HG03066 (cell line): ENCODE results near the gene LTB4R2.
"Not testable (repeated sequence)": the region's sequence is repeated elsewhere in the genome, so short reads cannot be mapped to it uniquely, and the experiment has no call there.

ENCODE experiments used
- ATAC-seq: cut with Tn5 transposase; IDR thresholded peaks from one replicate; pipeline ENCODE4 v1.9.1; 2021; ENCODE audit warnings: low read depth; ENCODE audit not compliant: unreplicated experiment

Gene LTB4R2

GRCh38 chr14:24335461-24336171 lies 25.7 kb downstream of the LTB4R2 start:
- ATAC-seq, result no peak

GRCh38 chr14:24337144-24337823 lies 27.3 kb downstream of the LTB4R2 start:
- ATAC-seq, result no peak

- no peak for ATAC-seq
Observed at GRCh38 chr14:24337824-24338175, 27.9 kb downstream of the LTB4R2 start.

GRCh38 chr14:24338843-24339242 lies 28.9 kb downstream of the LTB4R2 start:
- no peak for ATAC-seq

- peak; percentile 93 for ATAC-seq
Observed at GRCh38 chr14:24339284-24340151, 29.6 kb downstream of the LTB4R2 start, which contains the start of gene RIPK3. RIPK3 (minus strand) TSS chr14:24339991; CDS start chr14:24339826, 165 bp downstream.

GRCh38 chr14:24340606-24341005 lies 30.7 kb downstream of the LTB4R2 start:
- ATAC-seq, result no peak

- no peak for ATAC-seq
Observed at GRCh38 chr14:24342889-24343288, 32.9 kb downstream of the LTB4R2 start.

- no peak for ATAC-seq
Observed at GRCh38 chr14:24343795-24344660, 34.1 kb downstream of the LTB4R2 start.

- no peak for ATAC-seq
Observed at GRCh38 chr14:24347134-24347533, 37.2 kb downstream of the LTB4R2 start.

- no peak for ATAC-seq
Observed at GRCh38 chr14:24348186-24348585, 38.2 kb downstream of the LTB4R2 start.

- no peak for ATAC-seq
Observed at GRCh38 chr14:24349742-24350141, 39.8 kb downstream of the LTB4R2 start.

GRCh38 chr14:24351517-24351916 lies 41.6 kb downstream of the LTB4R2 start:
- no peak for ATAC-seq

GRCh38 chr14:24353559-24354481 lies 43.9 kb downstream of the LTB4R2 start:
- ATAC-seq, result no peak

GRCh38 chr14:24354482-24354825 lies 44.5 kb downstream of the LTB4R2 start:
- ATAC-seq, result not testable (repeated sequence)

GRCh38 chr14:24355009-24355408 lies 45.1 kb downstream of the LTB4R2 start:
- ATAC-seq, result no peak

- ATAC-seq, result no peak
Observed at GRCh38 chr14:24356208-24356607, 46.3 kb downstream of the LTB4R2 start.

- no peak for ATAC-seq
Observed at GRCh38 chr14:24360281-24360680, 50.3 kb downstream of the LTB4R2 start.

GRCh38 chr14:24361326-24361725 lies 51.4 kb downstream of the LTB4R2 start:
- ATAC-seq, result no peak
